HEK293T (cell line): Measurements from ENCODE around the gene PPP1R12B.

Experiments used
- ARNT ChIP-seq: fragments of 450-650 bp; IDR thresholded peaks from 2 replicates; pipeline ENCODE4 v1.6.1; 2017; ENCODE audit warnings: mild to moderate bottlenecking
- BHLHE40 ChIP-seq: fragments of 450-650 bp; IDR thresholded peaks from 2 replicates; pipeline ENCODE4 v1.6.1; 2016; ENCODE audit warnings: mild to moderate bottlenecking, moderate library complexity, borderline replicate concordance
- ELF4 ChIP-seq: fragments of 450-650 bp; IDR thresholded peaks from 2 replicates; pipeline ENCODE4 v1.6.1; 2017; ENCODE audit warnings: antibody characterized with exemption
- FOXA1 ChIP-seq: fragments of 450-650 bp; IDR thresholded peaks from 2 replicates; pipeline ENCODE4 v1.6.1; 2016; ENCODE audit warnings: mild to moderate bottlenecking
- FOXK2 ChIP-seq: fragments of 450-650 bp; IDR thresholded peaks from 2 replicates; pipeline ENCODE4 v1.6.1; 2016; ENCODE audit warnings: mild to moderate bottlenecking
- FOXM1 ChIP-seq: fragments of 450-650 bp; IDR thresholded peaks from 2 replicates; pipeline ENCODE4 v1.6.1; 2017; ENCODE audit warnings: mild to moderate bottlenecking, borderline replicate concordance
- L3MBTL2 ChIP-seq: fragments of 450-650 bp; conservative IDR thresholded peaks from 2 replicates; pipeline ENCODE4 v1.6.1; 2016; ENCODE audit warnings: mild to moderate bottlenecking
- LEF1 ChIP-seq: fragments of 450-650 bp; IDR thresholded peaks from 2 replicates; pipeline ENCODE4 v1.6.1; 2017; ENCODE audit warnings: mild to moderate bottlenecking, borderline replicate concordance
- NFRKB ChIP-seq: fragments of 450-650 bp; IDR thresholded peaks from 2 replicates; pipeline ENCODE4 v1.6.1; 2016; ENCODE audit warnings: mild to moderate bottlenecking, moderate library complexity
- SP1 ChIP-seq: fragments of 450-650 bp; IDR thresholded peaks from 2 replicates; pipeline ENCODE4 v1.6.1; 2017
- SUZ12 ChIP-seq: fragments of 450-650 bp; IDR thresholded peaks from 2 replicates; pipeline ENCODE4 v1.6.1; 2016; ENCODE audit warnings: mild to moderate bottlenecking
- TARDBP ChIP-seq: fragments of 450-650 bp; IDR thresholded peaks from 2 replicates; pipeline ENCODE4 v1.6.1; 2016
- ZNF384 ChIP-seq: fragments of 450-650 bp; IDR thresholded peaks from 2 replicates; pipeline ENCODE4 v1.6.1; 2016
- TF ChIP-seq, protein P1 (sequence below): fragments of 450-650 bp; IDR thresholded peaks from 2 replicates; pipeline ENCODE4 v1.6.1; 2016

DNA sequence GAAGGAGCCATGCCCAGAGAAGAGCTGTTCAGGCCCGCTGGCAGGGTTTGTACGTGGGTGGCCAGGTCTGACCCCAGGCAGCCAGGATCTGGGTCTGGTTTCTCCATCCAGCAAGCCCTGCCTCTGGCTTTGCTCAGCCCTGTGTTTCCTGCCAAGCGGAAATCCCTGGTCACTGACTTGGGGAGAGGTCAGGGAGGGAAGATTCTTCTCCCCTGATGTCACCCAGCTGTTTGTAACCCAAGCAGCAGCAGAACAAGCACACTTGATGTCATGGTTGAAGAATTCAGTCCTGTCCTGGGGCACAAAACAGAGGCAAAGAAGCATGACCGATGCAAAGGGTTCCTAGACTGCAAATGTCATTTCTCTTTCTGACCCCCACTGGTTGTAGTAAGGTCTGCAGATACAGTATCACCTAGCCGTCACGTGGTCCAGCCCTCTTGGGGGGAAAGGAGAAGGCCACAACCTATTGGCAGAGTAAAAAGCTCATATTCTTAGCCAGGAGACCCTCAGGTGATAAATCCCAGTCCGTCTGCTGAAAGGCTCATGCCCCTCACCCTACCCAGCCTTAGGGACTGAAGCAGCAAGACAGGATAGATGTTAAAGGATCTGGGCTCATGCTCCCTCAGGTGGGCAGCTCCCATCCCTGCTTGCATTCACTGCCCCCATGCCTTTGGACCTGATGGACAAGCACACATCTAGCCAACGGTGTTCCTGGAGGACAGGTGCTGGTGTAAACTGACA is 240.9 kb downstream of the PPP1R12B start:
- TF ChIP-seq SP1 (no peak), ARNT (no peak), TARDBP (no peak), SUZ12 (no peak), ZNF384 (no peak), ELF4 (no peak), FOXK2 (no peak), LEF1 (no peak), L3MBTL2 (no peak), FOXA1 (no peak), NFRKB (no peak), BHLHE40 (no peak), FOXM1 (no peak)
- TF ChIP-seq, protein P1, sequence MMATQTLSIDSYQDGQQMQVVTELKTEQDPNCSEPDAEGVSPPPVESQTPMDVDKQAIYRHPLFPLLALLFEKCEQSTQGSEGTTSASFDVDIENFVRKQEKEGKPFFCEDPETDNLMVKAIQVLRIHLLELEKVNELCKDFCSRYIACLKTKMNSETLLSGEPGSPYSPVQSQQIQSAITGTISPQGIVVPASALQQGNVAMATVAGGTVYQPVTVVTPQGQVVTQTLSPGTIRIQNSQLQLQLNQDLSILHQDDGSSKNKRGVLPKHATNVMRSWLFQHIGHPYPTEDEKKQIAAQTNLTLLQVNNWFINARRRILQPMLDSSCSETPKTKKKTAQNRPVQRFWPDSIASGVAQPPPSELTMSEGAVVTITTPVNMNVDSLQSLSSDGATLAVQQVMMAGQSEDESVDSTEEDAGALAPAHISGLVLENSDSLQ: no peak
